ENCODE data around the gene CCL28. TPM values are rescaled to one million over a fixed set of nuclear protein-coding genes. Genes with fewer than 3 reads are reported as not detected.
"Not testable (repeated sequence)": the region's sequence is repeated elsewhere in the genome, so short reads cannot be mapped to it uniquely, and the experiment has no call there.

The CCL28 gene
- polyA plus RNA-seq, 3 donors, result 2.6 to 4.3 (median 2.8) TPM

- DNase-seq (ENCODE audit: extremely low read depth in 1 of 11, low read depth in 9 of 11, low spot score in 4 of 11), result not testable (repeated sequence)
Observed at GRCh38 chr5:43366680-43367246, 45.4 kb downstream of the CCL28 start.

DNA sequence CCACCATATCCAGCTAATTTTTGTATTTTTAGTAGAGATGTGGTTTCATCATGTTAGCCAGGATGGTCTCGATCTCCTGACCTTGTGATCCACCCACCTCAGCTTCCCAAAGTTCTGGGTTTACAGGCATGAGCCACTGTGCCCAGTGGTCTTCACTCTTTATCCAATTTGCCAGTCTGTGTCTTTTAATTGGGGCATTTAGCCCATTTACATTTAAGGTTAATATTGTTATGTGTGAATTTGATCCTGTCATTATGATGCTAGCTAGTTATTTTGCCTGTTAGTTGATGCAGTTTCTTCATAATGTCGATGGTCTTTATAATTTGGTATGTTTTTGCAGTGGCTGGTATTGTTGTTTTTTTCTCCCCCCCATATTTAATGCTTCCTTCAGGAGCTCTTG lies 47.0 kb downstream of the CCL28 start:
- DNase-seq (ENCODE audit: extremely low read depth in 1 of 11, low read depth in 9 of 11, low spot score in 4 of 11), result not testable (repeated sequence)

GRCh38 chr5:43363445-43364152 lies 48.6 kb downstream of the CCL28 start:
- DNase-seq (ENCODE audit: extremely low read depth in 1 of 11, low read depth in 9 of 11, low spot score in 4 of 11), result no peak

GRCh38 chr5:43362725-43363435 lies 49.3 kb downstream of the CCL28 start:
- no peak for DNase-seq (ENCODE audit: extremely low read depth in 1 of 11, low read depth in 9 of 11, low spot score in 4 of 11)

- peak in 3 of 11 donors; percentile 5 to 11 (median 10) for DNase-seq (ENCODE audit: extremely low read depth in 1 of 11, low read depth in 9 of 11, low spot score in 4 of 11)
Observed at GRCh38 chr5:43358726-43359125, 53.5 kb downstream of the CCL28 start.

GRCh38 chr5:43358301-43358700 lies 53.9 kb downstream of the CCL28 start:
- DNase-seq (ENCODE audit: extremely low read depth in 1 of 11, low read depth in 9 of 11, low spot score in 4 of 11), result peak in 3 of 11 donors; percentile 2 to 6 (median 3)

DNA sequence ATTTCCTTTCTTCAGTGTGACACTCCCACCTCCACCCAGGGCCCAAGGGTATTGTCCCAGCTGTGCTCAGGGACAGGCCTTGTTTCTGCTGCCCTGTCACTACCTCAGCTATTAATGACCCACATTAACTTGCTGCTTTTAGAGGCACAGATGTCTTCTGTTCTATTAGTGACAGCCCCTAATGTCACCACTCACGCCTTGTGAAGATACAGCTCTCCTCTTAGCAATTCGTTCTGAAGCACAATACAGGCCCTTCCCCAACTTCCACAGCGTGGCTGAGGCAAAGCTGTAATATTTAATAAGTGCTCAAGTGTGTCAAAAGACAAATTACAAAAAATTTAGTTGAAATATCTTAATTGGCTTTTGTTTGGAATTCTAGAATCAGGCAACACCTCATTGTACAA lies 54.3 kb downstream of the CCL28 start:
- DNase-seq (ENCODE audit: extremely low read depth in 1 of 11, low read depth in 9 of 11, low spot score in 4 of 11), result peak in 5 of 11 donors; percentile 2 to 33 (median 26)

DNA sequence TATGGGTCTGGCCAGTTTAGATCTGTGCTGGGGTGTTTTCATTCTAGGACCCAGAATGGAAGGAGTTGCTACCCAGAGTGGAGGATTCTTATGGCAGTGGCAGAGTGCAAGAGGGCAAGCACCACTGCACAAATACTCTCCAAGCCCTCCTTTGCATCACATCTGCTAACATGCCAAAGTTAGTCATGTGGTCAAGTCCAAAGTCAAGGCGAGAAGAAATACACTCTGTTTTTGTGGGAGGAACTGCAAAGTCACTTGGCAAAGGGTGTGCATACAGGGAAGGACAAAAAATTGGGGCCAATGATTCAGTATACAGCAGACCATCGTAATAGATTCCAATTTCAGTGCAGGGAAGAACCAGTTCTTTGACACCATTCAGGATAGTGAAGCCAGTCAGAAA lies 55.1 kb downstream of the CCL28 start:
- peak in 3 of 11 donors; percentile 4 to 21 (median 7) for DNase-seq (ENCODE audit: extremely low read depth in 1 of 11, low read depth in 9 of 11, low spot score in 4 of 11)

DNA sequence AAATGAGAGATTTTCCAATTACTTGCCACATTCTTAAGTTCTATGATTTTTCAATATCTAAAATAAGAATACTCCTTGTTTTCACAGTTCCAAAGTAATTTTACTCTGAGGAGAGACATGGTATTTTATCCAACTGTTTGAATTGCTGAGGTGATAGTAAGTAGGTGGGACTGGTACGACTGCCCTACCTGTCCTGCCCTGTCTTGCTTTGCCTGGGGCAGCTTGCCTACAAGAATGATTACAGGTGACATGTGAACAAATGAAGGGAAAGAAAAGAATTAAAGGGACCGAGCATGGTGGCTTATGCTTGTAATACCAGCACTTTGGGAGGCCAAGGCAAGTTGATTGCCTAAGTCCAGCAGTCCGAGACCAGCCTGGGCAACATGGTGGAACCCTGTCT lies 57.4 kb downstream of the CCL28 start:
- DNase-seq (ENCODE audit: extremely low read depth in 1 of 11, low read depth in 9 of 11, low spot score in 4 of 11), result no peak

- DNase-seq (ENCODE audit: extremely low read depth in 1 of 11, low read depth in 9 of 11, low spot score in 4 of 11), result no peak
Observed at GRCh38 chr5:43353668-43354067, 58.5 kb downstream of the CCL28 start.

DNA sequence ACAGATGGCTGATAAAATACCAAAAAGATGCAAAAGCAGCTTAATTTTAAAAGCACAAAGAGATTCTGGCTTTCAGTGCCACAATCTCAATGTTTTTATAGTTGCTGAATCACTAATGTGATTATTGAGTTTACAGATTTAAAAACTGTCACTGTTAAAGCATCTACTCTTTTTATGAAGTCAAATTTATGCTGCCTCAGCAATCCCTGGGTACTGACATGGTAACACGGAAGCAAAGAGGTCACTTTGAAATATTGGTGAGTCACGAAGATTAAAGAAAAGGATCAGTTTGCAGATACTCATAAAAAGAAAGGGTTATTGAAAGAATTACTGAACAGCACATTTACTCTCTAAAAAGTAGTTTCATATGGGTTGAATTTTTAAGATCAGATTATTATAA lies 59.3 kb downstream of the CCL28 start:
- DNase-seq (ENCODE audit: extremely low read depth in 1 of 11, low read depth in 9 of 11, low spot score in 4 of 11), result no peak

DNA sequence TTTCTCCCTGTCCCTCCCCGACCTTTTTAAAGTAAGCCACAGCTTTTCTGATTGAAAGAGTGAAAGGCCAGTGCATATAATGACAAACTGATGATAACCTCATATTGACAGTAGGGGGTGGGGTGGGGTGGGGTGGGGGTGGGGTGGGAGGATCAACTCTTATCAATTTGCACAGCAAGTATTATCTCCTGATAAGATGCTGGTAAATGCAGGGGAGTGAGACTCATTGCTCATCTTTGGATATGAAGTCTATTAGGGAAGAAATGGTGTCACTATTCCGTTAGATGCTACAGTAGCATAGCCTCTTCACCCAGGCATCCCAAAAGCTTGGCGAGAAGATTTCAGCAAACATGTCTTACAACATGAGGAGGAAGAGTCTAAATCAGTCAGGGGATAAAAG lies 60.1 kb downstream of the CCL28 start:
- no peak for DNase-seq (ENCODE audit: extremely low read depth in 1 of 11, low read depth in 9 of 11, low spot score in 4 of 11)

DNA sequence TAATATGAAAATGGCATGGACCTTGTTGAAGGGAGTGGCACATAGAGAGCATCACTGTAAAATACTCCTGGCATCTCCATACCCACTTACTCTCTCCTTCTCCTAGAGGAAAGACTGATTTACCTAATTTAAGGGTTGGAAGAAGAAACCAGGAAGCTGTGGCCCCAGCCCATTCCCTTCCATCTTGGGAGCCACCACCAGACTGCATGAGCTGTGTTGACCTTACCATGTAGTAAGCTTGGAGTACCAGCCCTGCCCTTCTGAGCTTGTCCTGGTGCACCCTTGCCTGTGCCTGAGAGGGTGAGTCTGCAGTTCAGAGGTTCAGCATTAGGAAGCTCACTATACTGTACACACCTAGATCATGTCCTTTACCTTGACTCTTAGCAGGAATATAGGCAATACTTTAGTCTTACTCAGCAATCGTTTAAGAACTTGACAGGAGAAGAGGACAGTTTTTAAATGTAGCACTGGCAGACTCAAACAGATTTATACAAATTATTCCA lies 63.3 kb downstream of the CCL28 start:
- no peak for DNase-seq (ENCODE audit: extremely low read depth in 1 of 11, low read depth in 9 of 11, low spot score in 4 of 11)

- no peak for DNase-seq (ENCODE audit: extremely low read depth in 1 of 11, low read depth in 9 of 11, low spot score in 4 of 11)
Observed at GRCh38 chr5:43348207-43348606, 64.0 kb downstream of the CCL28 start.

- no peak for DNase-seq (ENCODE audit: extremely low read depth in 1 of 11, low read depth in 9 of 11, low spot score in 4 of 11)
Observed at GRCh38 chr5:43338862-43339261, 73.3 kb downstream of the CCL28 start.

DNA sequence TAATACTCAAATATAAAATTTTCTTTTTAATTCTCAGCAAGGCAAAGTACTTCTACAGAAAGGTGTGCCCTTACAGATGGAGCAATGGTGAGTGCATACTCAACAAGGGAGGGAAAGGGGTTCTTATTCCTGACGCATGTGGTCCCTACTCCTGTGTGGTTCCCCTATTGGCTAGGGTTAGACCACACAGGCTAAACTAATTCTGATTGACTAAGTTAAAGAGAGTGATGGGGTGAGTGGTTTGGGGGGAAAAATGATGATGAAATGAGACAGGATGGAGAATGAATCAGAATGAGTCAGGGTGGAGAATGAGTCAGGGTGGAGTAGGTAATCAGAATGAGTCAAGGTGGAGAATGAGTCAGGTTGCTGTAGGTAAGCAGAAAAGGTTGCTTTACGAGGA lies 76.0 kb downstream of the CCL28 start:
- DNase-seq (ENCODE audit: extremely low read depth in 1 of 11, low read depth in 9 of 11, low spot score in 4 of 11), result no peak

DNA sequence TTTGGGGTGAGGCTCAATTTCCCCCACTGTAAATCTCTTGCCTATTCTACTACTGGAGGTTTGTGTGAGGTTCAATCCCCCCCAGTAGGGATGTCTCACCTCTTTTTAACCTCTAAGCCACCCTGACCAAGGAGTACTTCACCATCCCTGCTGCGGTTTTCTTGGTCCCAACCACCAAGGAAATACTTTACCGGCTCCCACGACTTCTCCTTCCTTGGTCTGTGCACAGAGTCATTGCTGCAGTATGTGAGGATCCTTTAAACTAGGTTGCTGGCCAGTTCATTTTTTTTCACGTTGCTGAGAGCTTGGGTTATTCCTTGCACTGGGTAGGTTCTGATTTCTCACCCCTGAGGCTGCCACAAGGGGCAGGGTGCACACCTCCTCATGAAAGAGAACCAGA lies 76.5 kb downstream of the CCL28 start:
- no peak for DNase-seq (ENCODE audit: extremely low read depth in 1 of 11, low read depth in 9 of 11, low spot score in 4 of 11)

DNA sequence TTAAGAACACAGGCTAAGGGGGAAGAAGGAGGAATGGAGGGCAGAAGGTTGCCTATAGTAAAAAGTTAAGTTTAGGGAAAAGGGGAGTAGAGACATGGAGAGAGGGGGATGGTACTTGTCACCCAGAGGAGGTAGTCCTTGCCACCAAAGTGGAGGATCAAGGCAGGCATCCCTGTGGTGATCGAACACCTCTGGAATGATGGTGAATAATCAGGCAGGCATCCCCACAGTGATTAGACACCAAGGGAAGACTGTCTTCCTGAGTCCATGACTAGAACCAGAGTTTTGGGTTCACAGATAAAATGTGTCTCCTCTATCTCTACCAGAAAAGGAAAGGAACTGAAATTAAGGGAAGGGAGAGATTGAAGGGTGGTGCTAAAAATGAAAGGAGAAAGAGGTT lies 79.8 kb downstream of the CCL28 start:
- DNase-seq (ENCODE audit: extremely low read depth in 1 of 11, low read depth in 9 of 11, low spot score in 4 of 11), result no peak
